HG02943 (cell line): Measurements from ENCODE around the gene ECSIT.
"Not testable (repeated sequence)": the region's sequence is repeated elsewhere in the genome, so short reads cannot be mapped to it uniquely, and the experiment has no call there.

Experiments used
- ATAC-seq: cut with Tn5 transposase; IDR thresholded peaks from one replicate; pipeline ENCODE4 v1.9.1; 2021; ENCODE audit warnings: mild to moderate bottlenecking, low read depth, moderate library complexity; ENCODE audit not compliant: unreplicated experiment

Gene ECSIT

DNA sequence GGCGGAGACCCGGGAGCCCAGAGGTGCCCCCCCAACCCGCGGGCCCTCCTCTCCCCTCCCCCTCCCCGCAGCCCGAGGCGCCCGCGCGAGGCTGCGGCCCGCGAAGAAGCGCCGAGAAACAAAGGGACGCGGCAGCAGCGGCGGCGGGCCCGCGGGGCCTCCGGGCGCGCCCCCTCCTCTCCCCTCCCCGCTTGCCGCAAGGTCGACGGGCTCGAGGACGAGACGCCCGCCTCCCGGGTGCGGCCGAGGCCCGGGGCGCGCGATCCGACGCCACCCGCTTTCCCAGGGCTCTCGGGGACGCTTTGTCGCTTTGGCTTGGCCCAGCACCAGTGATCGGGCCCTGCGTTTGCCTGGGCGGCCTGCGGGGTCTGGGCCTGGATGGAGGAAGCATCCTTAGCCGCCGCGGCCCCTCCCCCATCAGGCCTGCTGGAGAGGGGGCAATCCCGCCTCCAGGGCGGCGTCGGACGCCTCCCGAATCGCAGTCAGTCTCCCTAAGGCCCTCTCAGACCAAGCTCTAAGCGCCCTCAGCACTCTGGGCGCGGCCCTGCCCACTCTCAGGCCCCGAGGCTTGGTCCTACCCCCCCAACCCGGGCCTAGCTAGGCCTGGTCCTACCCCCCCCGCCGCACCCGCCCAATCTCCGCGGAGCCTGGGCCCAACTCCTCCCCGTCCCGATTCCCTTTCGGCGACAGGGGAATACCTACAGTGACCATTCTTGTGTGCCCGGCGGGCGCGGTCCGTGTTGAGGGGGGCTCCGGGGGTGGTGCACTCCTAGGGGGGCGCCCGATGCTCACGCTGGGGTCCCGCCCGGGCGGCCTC lies 48.8 kb downstream of the ECSIT start:
- no peak for ATAC-seq

GRCh38 chr19:11479090-11479897 lies 49.6 kb downstream of the ECSIT start:
- no peak for ATAC-seq

- ATAC-seq: no peak
Observed at GRCh38 chr19:11478167-11479089, 50.5 kb downstream of the ECSIT start.

DNA sequence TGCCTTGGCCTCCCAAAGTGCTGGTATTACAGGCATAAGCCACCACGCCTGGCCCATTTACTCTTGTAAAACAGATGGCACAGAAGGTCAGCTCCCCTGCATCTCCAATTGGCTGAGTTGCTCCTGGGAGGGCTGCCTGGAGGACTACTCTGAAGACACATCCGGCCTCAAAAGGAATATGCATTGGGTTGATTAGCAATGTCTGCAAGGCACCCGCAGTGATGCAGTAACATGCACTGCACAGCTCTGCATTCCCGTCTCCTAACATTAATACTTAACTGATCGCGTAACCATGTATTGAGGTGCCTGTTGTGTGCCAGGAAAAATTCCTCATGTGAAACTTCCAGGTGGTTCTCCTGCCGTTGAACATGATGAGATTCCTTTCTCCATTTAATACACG lies 53.1 kb downstream of the ECSIT start:
- ATAC-seq: no peak

DNA sequence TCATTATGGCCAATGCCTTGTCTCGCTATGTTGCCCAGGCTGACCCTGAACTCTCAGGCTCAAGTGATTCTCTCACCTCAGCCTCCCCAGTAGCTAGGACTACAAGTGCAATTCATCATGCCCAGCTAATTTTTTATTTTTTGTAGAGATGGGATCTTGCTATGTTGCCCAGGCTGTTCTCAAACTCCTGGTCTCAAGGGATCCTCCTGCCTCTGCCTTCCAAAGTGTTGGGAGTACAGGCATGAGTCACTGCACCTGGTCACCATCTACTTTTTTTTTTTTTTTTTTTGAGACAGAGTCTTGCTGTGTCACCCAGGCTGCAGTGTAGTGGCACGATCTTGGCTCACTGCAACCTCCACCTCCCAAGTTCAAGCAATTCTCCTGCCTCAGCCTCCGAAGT lies 53.6 kb downstream of the ECSIT start:
- not testable (repeated sequence) for ATAC-seq

- ATAC-seq: no peak
Observed at GRCh38 chr19:11473725-11474124, 55.2 kb downstream of the ECSIT start.

- not testable (repeated sequence) for ATAC-seq
Observed at GRCh38 chr19:11468266-11468845, 60.6 kb downstream of the ECSIT start.

DNA sequence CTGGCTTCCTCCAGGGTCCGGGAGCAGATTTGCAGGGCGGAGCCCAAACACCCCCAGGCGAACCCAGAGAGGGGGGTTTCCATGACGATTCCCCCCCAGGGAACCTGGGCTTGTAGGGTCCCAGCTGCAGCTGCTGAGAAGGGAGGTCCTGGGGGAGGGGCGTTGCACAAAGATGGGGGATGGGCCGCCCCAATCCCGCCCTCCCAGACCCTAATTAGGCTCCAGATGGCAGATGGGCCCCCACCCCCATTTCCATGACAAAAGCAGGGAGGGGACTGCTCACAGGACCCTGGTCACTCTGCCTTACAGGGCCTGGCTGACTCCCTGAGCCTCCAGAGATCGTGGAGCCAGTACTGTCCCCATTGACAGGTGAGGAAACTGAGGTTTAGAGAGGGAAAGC lies 63.3 kb downstream of the ECSIT start:
- no peak for ATAC-seq

GRCh38 chr19:11464333-11465265 lies 64.3 kb downstream of the ECSIT start:
- no peak for ATAC-seq

GRCh38 chr19:11463391-11463790 lies 65.5 kb downstream of the ECSIT start:
- ATAC-seq: no peak

DNA sequence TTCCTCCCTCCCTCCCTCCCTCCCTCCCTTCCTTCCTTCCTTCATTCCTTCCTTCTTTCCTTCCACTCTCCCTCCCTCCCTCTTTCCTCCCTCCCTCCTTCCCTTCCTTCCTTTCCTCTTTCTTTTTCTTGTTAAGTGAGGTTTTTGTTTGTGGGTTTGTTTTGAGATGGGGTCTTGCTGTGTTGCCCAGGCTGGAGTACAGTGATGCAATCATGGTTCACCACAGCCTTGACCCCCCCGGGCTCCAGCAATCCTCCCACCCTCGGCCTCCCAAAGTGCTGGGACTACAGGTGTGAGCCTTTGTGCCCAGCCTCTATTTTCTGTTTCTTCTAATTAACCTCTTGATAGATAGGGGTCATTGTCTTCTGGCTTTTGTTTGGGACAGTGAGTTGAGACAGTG lies 67.5 kb downstream of the ECSIT start:
- ATAC-seq: no peak

GRCh38 chr19:11460207-11460606 lies 68.7 kb downstream of the ECSIT start:
- no peak for ATAC-seq

DNA sequence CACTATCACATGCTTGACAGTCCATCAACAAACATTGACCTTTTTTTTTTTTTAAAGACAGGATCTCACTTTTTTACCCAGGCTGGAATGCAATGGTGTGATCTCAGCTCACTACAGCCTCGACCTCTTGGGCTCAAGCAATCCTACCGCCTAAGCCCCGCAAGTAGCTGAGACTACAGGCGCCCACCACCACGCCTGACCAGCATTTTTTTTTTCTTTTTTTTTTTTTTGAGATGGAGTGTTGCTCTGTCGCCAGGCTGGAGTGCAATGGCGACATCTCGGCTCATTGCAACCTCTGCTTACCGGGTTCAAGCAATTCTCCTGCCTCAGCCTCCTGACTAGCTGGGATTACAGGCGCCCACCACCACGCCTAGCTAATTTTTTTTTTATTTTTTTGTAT lies 70.0 kb downstream of the ECSIT start:
- ATAC-seq: not testable (repeated sequence)

- ATAC-seq: no peak
Observed at GRCh38 chr19:11458236-11458900, 70.6 kb downstream of the ECSIT start.

- no peak for ATAC-seq
Observed at GRCh38 chr19:11457831-11458230, 71.1 kb downstream of the ECSIT start.

- no peak for ATAC-seq
Observed at GRCh38 chr19:11457115-11457514, 71.8 kb downstream of the ECSIT start.

- no peak for ATAC-seq
Observed at GRCh38 chr19:11456659-11457058, 72.3 kb downstream of the ECSIT start.
